NCI-H187 (cell line): ENCODE measurements around the gene C4BPA.

Experiments
- DNase-seq, 2 experiments: peaks; one replicate each; lab custom pipeline; 2025; lab: John Stamatoyannopoulos, UW

Gene C4BPA

DNA sequence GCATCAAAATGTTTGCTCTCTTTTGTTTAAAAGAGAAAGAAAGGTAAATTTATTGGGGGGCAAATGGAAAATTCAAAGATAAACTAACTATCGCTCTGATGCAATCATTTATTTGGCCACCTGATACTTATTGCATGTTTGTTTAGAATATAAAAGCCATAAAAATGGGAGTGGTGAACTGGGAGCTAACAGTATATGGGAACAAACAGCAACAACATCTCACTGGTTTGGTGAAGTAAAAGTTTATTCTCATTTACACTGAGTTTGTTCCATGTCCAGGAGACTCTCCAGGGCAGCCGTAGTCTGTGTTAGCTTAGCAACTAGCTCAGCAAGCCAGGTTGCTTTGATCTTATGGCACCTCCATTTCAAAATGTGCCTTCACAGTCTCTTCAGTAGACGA, 20.4 kb downstream of the C4BPA start:
- no peak for DNase-seq

DNA sequence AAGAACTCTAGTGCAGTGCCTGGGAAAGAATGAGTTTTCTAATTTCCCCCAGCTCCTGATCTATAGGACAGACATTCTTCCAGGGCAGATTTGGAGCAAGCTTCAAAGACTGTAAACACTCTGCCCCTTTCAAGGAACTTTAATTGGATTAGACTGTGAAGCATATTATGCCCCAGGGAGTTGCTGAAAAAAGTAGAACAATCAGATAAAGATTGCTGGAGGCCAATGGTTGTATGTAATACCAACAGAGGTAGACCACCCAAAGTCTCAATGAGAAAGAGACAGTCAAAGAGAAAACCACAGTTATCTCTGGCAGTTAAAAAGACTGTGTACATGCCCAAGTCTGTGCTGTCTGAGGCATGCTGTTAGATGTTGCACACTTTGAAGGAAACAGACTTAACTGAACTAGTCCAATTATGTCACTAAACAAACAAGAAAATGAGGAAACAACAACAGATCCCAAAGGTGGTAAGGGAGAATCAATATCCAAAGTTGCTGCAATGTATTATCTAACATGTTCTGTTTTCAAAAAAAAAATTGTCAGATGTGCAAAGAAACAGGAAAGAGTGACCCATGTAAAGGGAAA, 24.4 kb downstream of the C4BPA start:
- no peak for DNase-seq

DNA sequence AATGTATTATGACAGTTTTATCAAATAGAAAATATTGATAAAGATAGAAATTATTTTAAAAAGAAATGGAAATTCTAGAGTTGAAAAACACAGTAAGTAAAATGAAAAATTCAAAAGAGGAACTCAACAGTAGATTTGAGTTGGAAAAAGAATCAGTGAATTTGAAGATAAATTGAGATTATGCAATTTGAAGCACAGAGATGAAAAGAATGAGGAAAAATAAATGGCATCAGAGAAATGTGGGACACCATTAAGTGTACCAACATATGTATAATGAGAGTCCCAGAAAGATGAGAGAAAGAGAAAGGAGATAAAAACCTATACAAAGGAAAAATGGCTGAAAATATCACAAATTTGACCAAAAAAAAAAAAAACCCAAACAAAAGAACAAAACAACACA, 25.0 kb downstream of the C4BPA start:
- DNase-seq, result no peak

DNA sequence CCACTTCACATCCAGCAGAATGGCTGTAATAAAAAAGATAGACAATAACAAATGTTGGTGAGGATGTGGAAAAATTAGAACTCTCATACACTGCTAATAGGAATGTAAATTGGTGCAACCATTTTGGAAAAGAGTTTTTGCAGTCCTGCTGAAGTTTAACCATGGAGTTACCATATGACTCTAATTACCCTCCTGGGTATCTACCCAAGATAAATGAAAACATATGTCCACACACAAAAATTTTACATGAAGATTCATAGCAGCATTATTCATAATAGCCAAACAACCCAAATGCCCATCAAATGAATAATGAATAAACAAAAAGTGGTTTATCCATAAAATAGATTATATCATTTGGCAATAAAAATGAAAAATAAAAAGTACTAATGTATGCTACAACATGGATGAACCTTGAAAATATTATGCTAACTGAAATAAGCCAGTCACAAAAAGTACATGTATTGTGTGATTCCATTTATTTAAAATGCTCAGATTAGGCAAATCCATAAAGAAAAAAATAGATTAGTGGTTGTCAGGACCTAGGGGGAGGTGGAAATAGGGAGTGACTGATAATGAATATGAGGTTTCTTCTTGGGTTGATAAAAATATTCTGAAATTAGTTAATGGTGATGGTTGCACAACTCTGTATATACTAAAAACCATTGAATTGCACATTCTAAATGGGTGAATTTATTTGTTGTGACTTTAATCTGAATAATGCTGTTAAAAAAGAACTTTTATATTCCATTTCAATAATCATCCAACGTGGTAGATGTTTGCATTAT, 26.4 kb downstream of the C4BPA start:
- DNase-seq, result no peak

DNA sequence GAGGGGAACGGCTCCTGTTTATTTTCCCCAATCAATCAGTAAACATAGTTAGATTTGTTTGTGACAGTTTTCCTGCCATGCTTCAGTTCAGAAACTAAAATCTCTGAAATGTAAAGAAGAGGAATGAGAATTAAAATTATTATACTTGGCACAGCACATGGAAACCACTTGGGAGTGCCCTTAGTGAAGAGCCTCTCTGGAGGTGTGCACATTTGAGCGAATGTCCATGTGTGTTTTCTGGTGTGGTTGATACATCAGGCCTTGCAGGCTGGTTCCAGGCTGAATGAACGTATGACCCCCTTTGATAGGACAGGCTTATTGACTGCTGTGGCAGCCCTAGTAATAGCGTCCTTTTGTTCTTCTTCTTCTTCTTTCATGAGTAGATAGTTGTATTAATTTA, 27.1 kb downstream of the C4BPA start:
- no peak for DNase-seq

DNA sequence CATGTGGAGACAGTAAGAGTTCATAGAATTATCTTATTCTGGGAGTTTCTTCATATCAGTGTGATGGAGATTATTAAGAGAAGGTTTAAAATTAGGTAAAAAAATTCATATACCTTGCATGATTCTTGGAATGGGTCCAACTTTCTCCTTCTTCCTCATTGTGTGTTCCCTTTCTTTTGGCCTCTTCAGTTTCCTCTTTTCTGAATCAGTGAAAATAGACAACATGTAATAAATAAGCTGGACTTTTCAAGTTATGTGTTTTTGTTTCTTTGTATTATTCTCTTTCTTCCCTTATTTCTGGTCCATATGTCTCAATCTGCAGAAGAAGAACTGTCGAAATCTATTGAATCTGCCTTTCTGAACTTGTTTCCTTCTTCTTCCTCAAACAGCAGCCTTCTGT, 30.5 kb downstream of the C4BPA start:
- DNase-seq, result no peak

DNA sequence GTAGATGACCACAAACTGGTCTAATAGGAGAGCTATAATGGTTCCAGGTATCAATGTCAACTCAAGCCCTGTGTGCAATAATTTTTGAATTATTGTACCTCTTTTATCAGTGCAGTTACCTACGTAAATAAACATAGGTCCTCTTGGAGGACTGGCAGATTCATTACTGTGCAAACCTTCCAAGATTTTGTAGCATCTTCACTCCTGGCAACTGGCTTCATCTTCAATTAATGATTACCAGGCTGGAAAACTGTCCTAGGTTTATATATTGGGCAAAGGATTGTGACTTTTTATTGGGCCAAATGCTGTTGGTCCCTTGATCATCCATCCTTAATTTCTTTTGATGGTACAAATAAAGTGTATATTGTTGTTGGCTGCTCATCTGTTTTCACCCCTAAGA, 35.6 kb downstream of the C4BPA start:
- DNase-seq, result no peak

DNA sequence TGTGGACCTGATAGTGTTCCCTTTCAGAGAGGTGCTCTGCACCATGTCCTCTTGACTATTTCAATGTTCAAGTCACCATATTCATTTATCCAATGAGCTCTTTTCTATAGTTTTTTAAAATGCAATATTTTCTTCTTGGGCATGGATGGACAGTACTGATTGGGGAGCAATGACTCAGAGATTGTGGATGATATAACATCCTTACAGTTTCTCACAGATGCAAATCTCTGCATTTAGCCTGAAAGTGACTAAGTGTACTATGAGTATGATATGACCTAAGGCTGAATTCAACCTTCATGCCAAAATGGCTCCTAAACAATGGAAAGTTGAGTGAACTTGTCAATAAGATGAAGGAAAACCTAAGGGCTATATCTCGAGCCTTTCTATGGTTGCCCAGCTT, 36.5 kb downstream of the C4BPA start:
- DNase-seq, result no peak

DNA sequence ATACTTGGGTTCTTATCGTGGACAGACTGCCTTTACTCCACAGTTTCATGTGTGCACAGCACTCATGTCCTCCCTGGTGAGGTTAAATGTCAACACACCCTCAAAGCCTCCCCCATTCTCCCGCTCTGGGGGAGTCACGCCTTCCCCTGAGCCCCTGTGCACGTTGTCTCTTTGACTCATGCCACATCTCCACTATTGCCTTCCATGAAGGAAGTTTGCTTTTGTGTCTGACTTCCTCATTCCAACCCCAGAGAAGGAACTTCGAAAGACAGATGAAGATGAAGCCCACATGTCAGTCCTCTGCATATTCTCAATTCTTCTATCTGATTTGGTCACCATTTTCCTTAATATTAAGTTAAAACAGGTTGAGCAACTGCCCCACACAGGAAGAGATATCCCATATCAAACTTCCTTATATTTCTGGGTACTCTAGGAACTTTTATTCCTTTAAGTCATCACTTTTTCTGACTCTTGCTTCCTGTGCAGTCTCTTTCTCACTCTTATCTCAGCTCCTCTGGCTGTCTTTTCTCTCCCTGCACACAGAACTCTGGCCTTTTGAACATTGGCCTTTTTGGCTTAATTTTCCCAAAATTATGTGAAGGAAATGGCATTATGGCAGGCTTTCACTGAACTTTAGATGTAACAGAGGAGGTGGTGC, 41.5 kb downstream of the C4BPA start:
- no peak for DNase-seq

DNA sequence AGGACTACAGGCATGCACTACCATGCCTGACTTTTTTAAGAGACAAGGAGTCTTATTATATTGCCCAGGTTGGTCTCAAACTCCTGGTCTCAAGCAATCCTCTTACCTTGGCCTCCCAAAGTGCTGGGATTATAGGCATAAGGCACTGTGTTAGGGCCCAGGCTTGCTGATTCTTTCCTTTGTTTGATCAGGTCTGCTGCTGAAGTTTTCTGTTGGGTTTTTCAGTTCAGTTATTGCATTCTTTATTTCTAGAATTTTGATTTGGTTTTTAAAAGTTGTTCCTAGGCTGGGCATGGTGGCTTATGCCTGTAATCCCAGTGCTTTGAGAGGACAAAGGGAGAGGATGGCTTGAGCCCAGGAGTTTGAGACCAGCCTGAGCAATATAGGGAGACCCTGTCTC, 47.9 kb downstream of the C4BPA start:
- DNase-seq, result no peak

DNA sequence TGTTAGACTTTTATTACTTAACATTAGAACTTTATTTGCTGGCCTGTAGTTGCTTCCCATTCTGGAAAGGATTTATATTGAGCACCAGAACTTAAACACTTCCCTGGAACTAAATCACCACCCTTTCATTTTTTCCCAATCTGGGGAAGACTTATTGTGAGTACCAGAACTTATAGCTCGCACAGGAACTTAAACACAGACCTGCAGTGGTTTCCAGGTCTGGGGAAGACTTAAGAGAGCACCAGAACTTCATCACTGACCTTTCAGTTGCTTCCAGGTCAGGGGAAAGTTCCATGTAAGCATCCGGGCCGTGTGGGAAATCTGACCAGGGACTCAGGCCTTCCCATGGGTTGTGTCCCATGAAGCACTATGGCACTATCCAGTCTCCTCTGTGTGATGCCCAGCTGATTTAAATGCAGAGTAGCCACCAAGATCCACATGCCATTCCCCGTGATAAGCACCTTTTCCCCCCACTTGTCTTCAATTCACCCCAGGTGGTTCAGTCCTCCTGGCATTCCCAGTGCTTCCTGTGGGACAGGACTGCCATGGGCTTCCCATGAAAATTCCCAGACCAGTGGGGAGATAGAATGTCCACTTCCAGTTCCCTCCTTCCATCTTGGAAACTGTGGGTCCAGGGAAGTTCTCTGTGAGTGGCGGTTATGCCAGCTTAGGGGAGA, 48.9 kb downstream of the C4BPA start:
- no peak for DNase-seq

DNA sequence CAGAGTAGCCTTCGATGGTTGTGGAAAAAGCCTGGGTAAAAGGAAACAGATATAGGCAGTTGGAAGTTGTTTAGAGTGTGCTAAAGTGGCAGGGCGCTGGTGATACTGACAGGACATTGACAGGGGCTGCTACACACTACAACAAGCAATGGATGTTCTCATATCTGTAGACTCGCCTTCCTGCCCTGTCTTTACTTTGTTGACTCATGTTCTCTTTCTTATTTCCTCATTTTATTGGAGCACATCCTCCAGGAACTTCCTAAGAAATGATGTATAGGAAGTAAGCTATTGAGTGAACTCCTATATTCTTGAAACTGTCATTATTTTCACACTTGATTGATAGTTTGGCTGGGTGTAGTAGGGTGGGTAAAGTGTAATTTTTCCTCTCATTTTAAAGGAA, 51.0 kb downstream of the C4BPA start:
- DNase-seq, result no peak

DNA sequence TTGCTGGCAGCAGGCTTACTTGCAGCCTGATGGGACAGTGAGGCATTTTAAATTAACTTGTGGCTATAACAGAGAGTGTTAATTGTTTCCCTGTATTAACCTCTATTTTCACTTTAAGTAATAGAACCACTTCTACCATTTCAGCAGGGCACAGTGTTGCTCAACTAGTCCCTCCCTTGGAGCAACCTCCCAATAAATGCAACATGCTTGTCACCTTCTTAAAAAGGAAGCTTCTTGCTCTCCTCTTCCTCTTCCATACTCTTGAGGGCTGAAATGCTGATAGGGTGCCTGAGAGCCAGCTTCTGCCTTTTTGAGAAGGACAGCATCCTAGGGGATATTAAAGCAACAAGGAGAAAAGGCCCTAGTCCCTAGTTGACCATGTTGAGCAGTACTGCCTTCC, 52.1 kb downstream of the C4BPA start:
- DNase-seq, result no peak

DNA sequence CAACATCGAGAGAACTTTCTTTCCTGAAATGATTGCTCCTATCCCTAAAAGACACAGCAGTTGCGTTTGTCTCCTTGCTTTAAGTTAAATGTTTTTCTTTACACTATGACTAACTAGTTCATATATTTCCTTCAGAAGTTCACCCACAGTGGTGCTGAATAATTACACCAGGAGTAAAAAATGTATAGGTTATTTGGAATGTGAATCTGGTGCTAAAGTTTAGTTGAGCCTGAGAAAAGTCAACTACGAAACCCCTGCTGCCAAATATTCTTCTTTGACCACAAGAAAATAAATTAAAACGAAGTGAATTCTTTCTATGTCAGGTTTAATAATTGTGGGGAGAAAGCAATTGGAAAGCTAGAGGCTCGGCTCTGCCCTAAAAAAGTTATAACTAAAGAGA, 52.8 kb downstream of the C4BPA start:
- no peak for DNase-seq

DNA sequence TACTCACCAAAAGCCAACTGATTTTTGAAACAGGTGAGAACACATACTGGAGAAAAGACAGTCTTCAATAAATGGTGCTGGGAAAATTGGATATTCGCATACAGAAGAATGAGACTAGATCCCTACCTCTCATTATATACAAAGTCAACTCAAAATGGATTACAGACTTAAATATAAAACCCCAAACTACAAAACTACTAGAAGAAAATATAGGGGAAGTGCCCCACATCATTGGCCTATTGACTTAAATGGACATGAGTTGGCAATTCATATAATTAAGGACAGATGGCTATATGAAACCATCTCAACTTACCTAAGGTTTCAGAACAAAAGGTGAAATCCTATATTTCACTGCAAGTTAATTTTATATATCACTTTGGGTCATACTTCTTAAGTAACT, 60.1 kb downstream of the C4BPA start:
- no peak for DNase-seq

DNA sequence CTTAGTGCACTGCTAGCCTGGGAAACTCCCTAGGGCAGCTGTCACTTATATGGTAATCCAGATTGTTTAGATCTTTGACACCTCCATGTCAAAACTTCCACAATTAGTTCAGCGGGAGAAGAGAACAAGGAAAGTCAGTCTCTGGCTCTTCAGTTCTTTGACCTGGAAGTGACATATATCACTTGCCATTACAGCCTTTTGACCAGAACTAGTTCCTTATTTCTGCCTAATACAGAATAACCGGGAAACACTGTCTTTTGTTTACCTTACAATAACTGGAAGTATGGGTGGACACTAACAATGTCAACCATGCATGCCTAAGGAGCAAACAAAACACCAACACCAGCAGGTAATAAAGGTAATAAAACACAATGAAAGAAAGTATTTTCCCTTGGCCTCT, 68.3 kb downstream of the C4BPA start:
- no peak for DNase-seq

DNA sequence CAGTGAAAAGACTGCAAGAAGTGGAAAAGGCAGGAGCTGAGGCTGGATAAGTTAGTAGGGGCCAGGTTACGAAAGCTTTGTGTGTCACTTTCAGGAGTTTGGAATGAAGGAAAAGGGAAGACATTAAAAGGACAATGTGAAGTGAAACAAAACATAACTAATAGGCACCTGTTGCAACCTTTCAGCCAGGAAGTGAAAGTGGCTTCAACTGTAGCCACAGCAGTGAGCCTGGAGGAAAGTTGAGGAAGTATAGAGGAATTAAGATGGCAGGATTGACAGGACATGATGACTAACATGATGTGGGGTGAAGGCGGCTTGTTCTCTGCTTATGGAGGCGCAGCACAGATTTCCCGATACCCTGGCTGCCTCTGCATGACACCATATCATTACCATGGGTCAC, 68.9 kb downstream of the C4BPA start:
- DNase-seq, result no peak

DNA sequence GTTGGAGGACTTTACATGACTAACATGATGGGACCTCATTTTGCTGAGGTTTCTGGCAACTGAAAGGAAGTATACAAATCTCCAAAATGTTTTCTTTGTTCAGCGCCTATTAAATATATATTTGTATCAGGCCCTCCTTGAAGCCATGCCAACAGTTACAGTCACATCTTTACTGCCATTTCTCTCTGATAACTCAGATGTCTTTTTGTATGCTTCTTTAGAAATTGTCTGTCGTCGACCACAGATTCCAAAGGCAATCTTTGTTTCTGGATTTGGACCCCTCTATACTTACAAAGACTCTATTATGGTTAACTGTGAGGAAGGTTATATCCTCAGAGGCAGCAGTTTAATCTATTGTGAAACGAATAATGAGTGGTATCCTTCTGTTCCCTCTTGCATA, 69.4 kb downstream of the C4BPA start:
- no peak for DNase-seq

DNA sequence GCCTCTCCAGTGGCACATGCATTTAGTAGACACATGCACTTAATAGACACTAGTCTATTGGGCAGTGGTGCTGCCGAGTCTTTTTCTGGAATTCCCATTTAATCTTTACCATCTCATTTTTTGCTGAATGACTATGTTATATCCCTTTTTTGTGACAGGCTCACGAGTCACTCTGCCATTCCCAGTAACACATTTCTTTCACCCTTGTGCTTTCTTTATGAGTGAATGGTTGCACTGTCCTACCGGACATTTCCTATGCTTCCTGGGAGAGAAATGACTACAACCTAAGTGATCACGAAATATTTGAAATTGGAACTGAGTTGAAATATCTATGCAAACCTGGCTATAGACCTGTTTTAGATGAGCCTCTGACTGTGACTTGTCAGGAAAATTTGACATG, 70.9 kb downstream of the C4BPA start:
- DNase-seq, result no peak

DNA sequence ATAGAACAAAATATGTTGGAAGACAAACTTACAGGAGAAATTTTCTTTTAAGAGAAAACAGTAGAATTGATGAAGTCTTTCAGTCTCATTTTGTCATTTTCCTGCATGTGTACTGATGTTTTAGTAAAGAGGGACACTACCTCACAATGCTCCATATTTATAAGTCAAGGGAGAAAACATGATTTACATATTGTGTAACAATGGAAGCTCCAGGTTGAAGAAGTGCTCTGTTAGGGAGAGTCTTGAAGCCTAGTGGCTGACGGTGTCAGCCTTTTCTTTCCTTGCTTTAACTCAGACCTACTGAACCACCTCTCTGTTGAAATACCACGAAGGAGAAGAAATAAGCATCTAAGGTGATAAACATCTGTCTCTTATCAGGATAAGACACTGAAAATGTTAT, 75.0 kb downstream of the C4BPA start:
- DNase-seq, result no peak

DNA sequence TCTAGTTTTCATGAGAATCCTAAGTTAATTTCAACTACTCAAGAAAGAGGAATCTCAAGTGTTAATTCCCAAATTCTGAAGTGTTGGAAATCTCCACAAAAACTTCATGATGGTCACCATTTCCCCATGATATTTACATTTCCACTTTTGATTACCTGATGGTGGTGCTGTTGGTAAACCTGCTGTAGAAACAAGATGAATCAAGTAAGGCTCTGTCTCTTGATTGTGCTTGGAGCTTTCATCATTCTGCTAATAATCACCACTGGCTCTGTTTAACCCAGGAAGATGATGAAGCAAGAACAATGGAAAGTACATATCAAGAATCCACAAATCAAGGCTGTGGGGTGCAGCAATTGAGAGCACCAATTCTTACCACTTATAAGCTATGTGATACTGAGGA, 77.8 kb downstream of the C4BPA start:
- no peak for DNase-seq

DNA sequence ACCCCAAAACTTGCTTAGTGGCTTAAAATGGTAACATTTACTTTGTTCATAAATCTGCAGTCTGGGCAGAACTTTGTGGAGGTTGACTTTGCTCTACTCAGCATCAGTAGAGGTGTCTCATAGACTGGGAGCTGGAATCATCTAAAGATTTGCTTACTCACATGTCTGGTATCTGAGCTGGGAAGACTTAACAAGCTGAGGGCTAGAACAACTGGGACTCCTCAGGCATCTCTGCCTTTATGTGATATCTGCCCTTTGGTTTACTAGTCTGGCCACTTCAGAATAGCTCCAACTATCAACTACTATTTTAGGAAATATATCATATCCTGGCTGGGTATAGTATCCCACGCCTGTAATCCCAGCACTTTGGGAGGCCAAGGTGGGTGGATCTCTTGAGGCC, 82.5 kb downstream of the C4BPA start:
- no peak for DNase-seq

DNA sequence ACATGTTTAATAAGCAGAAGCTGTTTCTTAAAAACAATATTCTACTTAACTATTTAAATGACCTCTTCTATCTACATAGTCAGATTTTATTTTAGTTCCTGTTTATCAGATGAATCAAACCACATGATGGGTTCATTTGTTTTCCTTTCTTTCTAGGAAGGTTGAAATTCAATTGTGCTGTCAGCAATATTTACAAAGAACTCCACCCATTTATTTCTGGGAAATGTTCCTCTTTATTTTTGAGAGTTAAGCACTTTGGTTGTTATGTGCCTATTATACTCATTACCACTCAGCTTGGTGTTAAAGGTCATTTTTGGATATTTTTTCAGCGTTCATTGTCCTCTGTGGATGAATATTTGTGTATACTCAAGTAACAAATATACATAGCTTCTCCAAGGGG, 84.9 kb downstream of the C4BPA start:
- DNase-seq, result no peak
